OCI-LY1 (cell line): ENCODE data around the gene MCC.

Source experiments
- CTCF ChIP-seq: fragments of 200-600 bp; sonication (generic), shearing (Covaris generic); IDR thresholded peaks from 2 replicates; pipeline ENCODE4 v1.5.1; 2017; ENCODE audit warnings: mild to moderate bottlenecking, antibody characterized with exemption, low read length, moderate library complexity, mixed read lengths
- EZH2 ChIP-seq: fragments of 200-600 bp; sonication (generic), shearing (Covaris generic); IDR thresholded peaks from 2 replicates; pipeline ENCODE4 v1.8.0; 2017; ENCODE audit warnings: borderline replicate concordance, mixed run types, mild to moderate bottlenecking, antibody characterized with exemption, low read length, moderate library complexity, mixed read lengths

- no peak for TF ChIP-seq CTCF
- no peak for TF ChIP-seq EZH2
These were observed 450.1 kb downstream of the MCC start for GRCh38 chr5:113038136-113038535.
